GM23338 (cell line): Measurements from ENCODE around the gene SOAT1. TPM values are rescaled to one million over a fixed set of nuclear protein-coding genes. Genes with fewer than 3 reads are reported as not detected.

Experiments used
- ATAC-seq: fragments of 200-7000 bp; cut with Tn5 transposase; 3 replicates; pipeline ENCODE4 v1.9.1; 2020
- DNase-seq: peaks from one replicate; pipeline ENCODE4 v3.0.0-alpha.2; 2015; ENCODE audit warnings: low spot score
- H2AFZ ChIP-seq: fragments of 200-600 bp; sonication (generic); 2 replicates; pipeline ENCODE4 v1.8.0; 2016; ENCODE audit warnings: antibody characterized with exemption, mild to moderate bottlenecking, moderate library complexity
- H3F3A ChIP-seq: fragments of 200-600 bp; sonication (generic); replicated peaks from 2 replicates; pipeline ENCODE4 v1.8.0; 2017; ENCODE audit warnings: antibody characterized with exemption, mixed run types, low read depth
- H3K27ac ChIP-seq: fragments of 200-600 bp; sonication (generic); 2 replicates; pipeline ENCODE4 v1.6.1; 2016; ENCODE audit warnings: low read depth
- H3K27me3 ChIP-seq: fragments of 200-600 bp; sonication (generic); 2 replicates; pipeline ENCODE4 v1.8.0; 2016; ENCODE audit warnings: mild to moderate bottlenecking, mixed run types, moderate library complexity; ENCODE audit not compliant: insufficient read depth
- H3K36me3 ChIP-seq: fragments of 200-600 bp; sonication (generic); 2 replicates; pipeline ENCODE4 v1.8.0; 2016; ENCODE audit warnings: mild to moderate bottlenecking; ENCODE audit not compliant: insufficient read depth
- H3K4me1 ChIP-seq: fragments of 200-600 bp; sonication (generic); 2 replicates; pipeline ENCODE4 v1.8.0; 2016; ENCODE audit warnings: mild to moderate bottlenecking, moderate library complexity; ENCODE audit not compliant: insufficient read depth
- H3K4me2 ChIP-seq: fragments of 200-600 bp; sonication (generic); 2 replicates; pipeline ENCODE4 v1.7.1; 2017; ENCODE audit warnings: mixed run types
- H3K4me3 ChIP-seq: fragments of 200-600 bp; sonication (generic); 2 replicates; pipeline ENCODE4 v1.6.1; 2016; ENCODE audit warnings: mixed run types
- H3K79me2 ChIP-seq: fragments of 200-600 bp; sonication (generic); replicated peaks from 2 replicates; pipeline ENCODE4 v1.8.0; 2017; ENCODE audit warnings: mild to moderate bottlenecking; ENCODE audit not compliant: insufficient read depth
- H3K9me2 ChIP-seq: fragments of 200-600 bp; sonication (generic); 2 replicates; pipeline ENCODE4 v1.8.0; 2017; ENCODE audit not compliant: insufficient read depth
- H4K20me1 ChIP-seq: fragments of 200-600 bp; sonication (generic); replicated peaks from 2 replicates; pipeline ENCODE4 v1.8.0; 2017; ENCODE audit warnings: mild to moderate bottlenecking; ENCODE audit not compliant: insufficient read depth
- H3K27ac Mint-ChIP-seq: 2 replicates; pipeline ENCODE4 v1.8.0; 2020; ENCODE audit warnings: inconsistent platforms, mild to moderate bottlenecking, moderate library complexity, mixed read lengths
- H3K27me3 Mint-ChIP-seq: 3 replicates; pipeline ENCODE4 v1.8.0; 2022; ENCODE audit warnings: low read depth, mild to moderate bottlenecking, moderate library complexity, mixed read lengths, inconsistent platforms; ENCODE audit not compliant: insufficient read depth, poor library complexity
- H3K36me3 Mint-ChIP-seq: 3 replicates; pipeline ENCODE4 v1.8.0; 2021; ENCODE audit warnings: low read depth, mild to moderate bottlenecking, inconsistent platforms, moderate library complexity, mixed read lengths
- H3K4me1 Mint-ChIP-seq: 3 replicates; pipeline ENCODE4 v1.8.0; 2020; ENCODE audit warnings: mild to moderate bottlenecking, inconsistent platforms, mixed read lengths
- H3K4me3 Mint-ChIP-seq: 3 replicates; pipeline ENCODE4 v1.8.0; 2021; ENCODE audit warnings: moderate library complexity, mild to moderate bottlenecking, inconsistent platforms, mixed read lengths
- H3K9me3 Mint-ChIP-seq: 3 replicates; pipeline ENCODE4 v1.8.0; 2020; ENCODE audit warnings: moderate library complexity, mild to moderate bottlenecking, inconsistent platforms, mixed read lengths
- CREB1 ChIP-seq: fragments of 250-450 bp; sonication (Bioruptor Pico); IDR thresholded peaks from 2 replicates; pipeline ENCODE4 v1.5.0; 2020; ENCODE audit warnings: low read depth, mild to moderate bottlenecking, moderate library complexity
- EZH2 ChIP-seq: fragments of 200-600 bp; sonication (generic); IDR thresholded peaks from one replicate; pipeline ENCODE4 v1.8.0; 2017; ENCODE audit warnings: antibody characterized with exemption, mild to moderate bottlenecking, low read depth; ENCODE audit not compliant: unreplicated experiment
- JUNB ChIP-seq: IDR thresholded peaks from one replicate; pipeline ENCODE4 v1.6.1; 2016; ENCODE audit warnings: antibody characterized with exemption; ENCODE audit not compliant: unreplicated experiment
- NANOG ChIP-seq: IDR thresholded peaks from 2 replicates; pipeline ENCODE4 v1.6.1; 2016; ENCODE audit warnings: antibody characterized with exemption, borderline replicate concordance
- POLR2AphosphoS5 ChIP-seq: IDR thresholded peaks from 2 replicates; pipeline ENCODE4 v1.6.1; 2016; ENCODE audit warnings: antibody characterized with exemption, low read depth
- STAT1 ChIP-seq: IDR thresholded peaks from one replicate; pipeline ENCODE4 v1.6.1; 2016; ENCODE audit warnings: antibody characterized with exemption; ENCODE audit not compliant: unreplicated experiment
- ZNF114 ChIP-seq: fragments of 250-450 bp; sonication (Bioruptor Pico); IDR thresholded peaks from 2 replicates; pipeline ENCODE4 v1.5.0; 2020; ENCODE audit warnings: mild to moderate bottlenecking, moderate library complexity
- ZNF331 ChIP-seq: fragments of 250-450 bp; sonication (Bioruptor Pico); IDR thresholded peaks from 2 replicates; pipeline ENCODE4 v1.5.0; 2020; ENCODE audit warnings: low read depth, mild to moderate bottlenecking, moderate library complexity
- polyA plus RNA-seq: library from polyadenylated mRNA; unstranded; fragments of >200 nt; fragmentation: Nextera tagmentation; extraction: Ambion mirVana; gene quantifications from 2 replicates; pipeline ENCODE4 v1.2.1, GENCODE V29; 2016
- total RNA-seq: library from RNA; depleted of rRNA; stranded (reverse); fragments of >200 nt; shearing (Covaris generic); gene quantifications from 2 replicates; pipeline ENCODE4 v1.2.3, GENCODE V29; 2014
- TF ChIP-seq, protein P1 (sequence below): IDR thresholded peaks from 2 replicates; pipeline ENCODE4 v1.6.1; 2016; ENCODE audit warnings: antibody characterized with exemption
- TF ChIP-seq, protein P2 (sequence below): IDR thresholded peaks from one replicate; pipeline ENCODE4 v1.6.1; 2018; ENCODE audit warnings: antibody characterized with exemption; ENCODE audit not compliant: unreplicated experiment
- TF ChIP-seq, protein P3 (sequence below): fragments of 250-450 bp; sonication (Bioruptor Pico); IDR thresholded peaks from 2 replicates; pipeline ENCODE4 v1.5.0; 2020; ENCODE audit warnings: mild to moderate bottlenecking, moderate library complexity

The SOAT1 gene
- total and polyA plus RNA-seq, 2 experiments from 2014 or later = 1.3 to 2.6 TPM

DNA sequence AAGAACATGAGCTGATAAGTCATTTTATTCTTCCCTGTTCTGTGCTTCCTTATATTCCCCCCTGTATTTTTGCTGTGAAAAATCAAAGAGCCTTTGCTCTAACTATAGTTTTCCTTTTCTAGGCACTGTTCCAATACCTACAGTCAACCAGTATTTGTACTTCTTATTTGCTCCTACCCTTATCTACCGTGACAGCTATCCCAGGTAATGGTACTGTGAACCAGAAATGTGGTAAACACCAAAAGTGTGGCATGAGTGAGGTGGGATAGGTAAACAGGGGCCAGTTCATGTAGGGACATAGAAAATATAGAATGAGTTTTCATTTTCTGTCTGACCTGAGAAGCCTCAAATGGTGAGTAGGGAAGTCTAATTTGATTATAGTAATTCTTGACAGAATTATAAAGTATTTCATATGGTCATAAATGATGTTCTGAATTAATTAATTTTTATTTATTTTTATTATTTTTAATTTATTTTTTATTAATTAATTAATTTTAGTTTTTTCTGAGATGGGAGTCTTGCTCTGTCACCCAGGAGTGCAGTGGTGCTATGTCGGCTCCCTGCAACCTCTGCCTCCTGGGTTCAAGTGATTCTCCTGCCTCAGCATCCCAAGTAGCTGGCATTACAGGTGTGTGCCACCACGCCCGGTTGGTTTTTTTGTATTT lies 49.3 kb downstream of the SOAT1 start:
- no peaks in the 10 kb centered on the region for H3F3A ChIP-seq
- no peaks in the 10 kb centered on the region for H3K27me3 ChIP-seq
- Mint-ChIP-seq H3K27ac (no peak overlapping the region), H3K27me3 (no peaks in the 10 kb centered on the region), H3K4me3 (no peak overlapping the region), H3K9me3 (no peaks in the 10 kb centered on the region), H3K36me3 (no peaks in the 10 kb centered on the region), H3K4me1 (no peaks in the 10 kb centered on the region)
- no peaks in the 10 kb centered on the region for H3K9me2 ChIP-seq
- no peak overlapping the region for H3K27ac ChIP-seq
- H3K4me3 ChIP-seq = no peak overlapping the region
- no peak overlapping the region for H2AFZ ChIP-seq
- H3K4me2 ChIP-seq = no peak overlapping the region
- DNase-seq = no peak
- TF ChIP-seq ZNF114 (CRISPR knock-in tag) (no peak), JUNB (no peak), ZNF331 (CRISPR knock-in tag) (no peak), STAT1 (no peak), NANOG (no peak), POLR2AphosphoS5 (no peak), CREB1 (CRISPR knock-in tag) (no peak)
- TF ChIP-seq, protein P1, sequence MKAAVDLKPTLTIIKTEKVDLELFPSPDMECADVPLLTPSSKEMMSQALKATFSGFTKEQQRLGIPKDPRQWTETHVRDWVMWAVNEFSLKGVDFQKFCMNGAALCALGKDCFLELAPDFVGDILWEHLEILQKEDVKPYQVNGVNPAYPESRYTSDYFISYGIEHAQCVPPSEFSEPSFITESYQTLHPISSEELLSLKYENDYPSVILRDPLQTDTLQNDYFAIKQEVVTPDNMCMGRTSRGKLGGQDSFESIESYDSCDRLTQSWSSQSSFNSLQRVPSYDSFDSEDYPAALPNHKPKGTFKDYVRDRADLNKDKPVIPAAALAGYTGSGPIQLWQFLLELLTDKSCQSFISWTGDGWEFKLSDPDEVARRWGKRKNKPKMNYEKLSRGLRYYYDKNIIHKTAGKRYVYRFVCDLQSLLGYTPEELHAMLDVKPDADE = no peak
- H3K4me1 ChIP-seq = no peaks in the 10 kb centered on the region
- H3K79me2 ChIP-seq = no peaks in the 10 kb centered on the region
- ATAC-seq = no peak
- H3K36me3 ChIP-seq = no peaks in the 10 kb centered on the region
- H4K20me1 ChIP-seq = no peaks in the 10 kb centered on the region

DNA sequence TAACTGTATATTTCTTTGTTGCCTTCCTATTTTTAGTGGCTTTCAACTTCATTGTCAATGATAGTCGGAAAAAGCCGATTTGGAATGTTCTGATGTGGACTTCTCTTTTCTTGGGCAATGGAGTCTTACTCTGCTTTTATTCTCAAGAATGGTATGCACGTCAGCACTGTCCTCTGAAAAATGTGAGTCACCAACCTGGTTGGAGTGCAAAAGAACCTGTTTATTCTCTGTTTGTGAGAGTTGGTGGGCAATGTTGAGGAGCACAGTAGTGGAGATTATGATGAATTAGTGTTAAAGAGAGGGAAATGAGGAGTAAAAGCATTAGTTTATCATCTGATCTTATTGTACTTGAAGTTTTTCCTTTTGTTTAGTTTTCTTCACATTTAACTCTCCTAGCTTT lies 57.7 kb downstream of the SOAT1 start:
- Histone ChIP-seq H3K27me3 (no peaks in the 10 kb centered on the region), H3K9me2 (no peaks in the 10 kb centered on the region), H3K27ac (no peak overlapping the region), H3K4me2 (no peak overlapping the region), H2AFZ (no peak overlapping the region), H3K4me1 (no peaks in the 10 kb centered on the region), H3F3A (no peaks in the 10 kb centered on the region), H3K79me2 (no peaks in the 10 kb centered on the region), H3K36me3 (no peaks in the 10 kb centered on the region), H3K4me3 (no peak overlapping the region), H4K20me1 (no peaks in the 10 kb centered on the region)
- H3K27ac Mint-ChIP-seq = no peak overlapping the region
- no peaks in the 10 kb centered on the region for H3K4me1 Mint-ChIP-seq
- peaks cover 2% of the 10 kb centered on the region for H3K27me3 Mint-ChIP-seq
- no peak overlapping the region for H3K4me3 Mint-ChIP-seq
- ATAC-seq (no peak), DNase-seq (no peak)
- H3K36me3 Mint-ChIP-seq = no peaks in the 10 kb centered on the region
- H3K9me3 Mint-ChIP-seq = no peaks in the 10 kb centered on the region
- TF ChIP-seq EZH2 (no peak), ZNF114 (CRISPR knock-in tag) (no peak), CREB1 (CRISPR knock-in tag) (no peak), POLR2AphosphoS5 (no peak), STAT1 (no peak), NANOG (no peak)
- TF ChIP-seq, protein P2, sequence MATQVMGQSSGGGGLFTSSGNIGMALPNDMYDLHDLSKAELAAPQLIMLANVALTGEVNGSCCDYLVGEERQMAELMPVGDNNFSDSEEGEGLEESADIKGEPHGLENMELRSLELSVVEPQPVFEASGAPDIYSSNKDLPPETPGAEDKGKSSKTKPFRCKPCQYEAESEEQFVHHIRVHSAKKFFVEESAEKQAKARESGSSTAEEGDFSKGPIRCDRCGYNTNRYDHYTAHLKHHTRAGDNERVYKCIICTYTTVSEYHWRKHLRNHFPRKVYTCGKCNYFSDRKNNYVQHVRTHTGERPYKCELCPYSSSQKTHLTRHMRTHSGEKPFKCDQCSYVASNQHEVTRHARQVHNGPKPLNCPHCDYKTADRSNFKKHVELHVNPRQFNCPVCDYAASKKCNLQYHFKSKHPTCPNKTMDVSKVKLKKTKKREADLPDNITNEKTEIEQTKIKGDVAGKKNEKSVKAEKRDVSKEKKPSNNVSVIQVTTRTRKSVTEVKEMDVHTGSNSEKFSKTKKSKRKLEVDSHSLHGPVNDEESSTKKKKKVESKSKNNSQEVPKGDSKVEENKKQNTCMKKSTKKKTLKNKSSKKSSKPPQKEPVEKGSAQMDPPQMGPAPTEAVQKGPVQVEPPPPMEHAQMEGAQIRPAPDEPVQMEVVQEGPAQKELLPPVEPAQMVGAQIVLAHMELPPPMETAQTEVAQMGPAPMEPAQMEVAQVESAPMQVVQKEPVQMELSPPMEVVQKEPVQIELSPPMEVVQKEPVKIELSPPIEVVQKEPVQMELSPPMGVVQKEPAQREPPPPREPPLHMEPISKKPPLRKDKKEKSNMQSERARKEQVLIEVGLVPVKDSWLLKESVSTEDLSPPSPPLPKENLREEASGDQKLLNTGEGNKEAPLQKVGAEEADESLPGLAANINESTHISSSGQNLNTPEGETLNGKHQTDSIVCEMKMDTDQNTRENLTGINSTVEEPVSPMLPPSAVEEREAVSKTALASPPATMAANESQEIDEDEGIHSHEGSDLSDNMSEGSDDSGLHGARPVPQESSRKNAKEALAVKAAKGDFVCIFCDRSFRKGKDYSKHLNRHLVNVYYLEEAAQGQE = no peak
- TF ChIP-seq, protein P3, sequence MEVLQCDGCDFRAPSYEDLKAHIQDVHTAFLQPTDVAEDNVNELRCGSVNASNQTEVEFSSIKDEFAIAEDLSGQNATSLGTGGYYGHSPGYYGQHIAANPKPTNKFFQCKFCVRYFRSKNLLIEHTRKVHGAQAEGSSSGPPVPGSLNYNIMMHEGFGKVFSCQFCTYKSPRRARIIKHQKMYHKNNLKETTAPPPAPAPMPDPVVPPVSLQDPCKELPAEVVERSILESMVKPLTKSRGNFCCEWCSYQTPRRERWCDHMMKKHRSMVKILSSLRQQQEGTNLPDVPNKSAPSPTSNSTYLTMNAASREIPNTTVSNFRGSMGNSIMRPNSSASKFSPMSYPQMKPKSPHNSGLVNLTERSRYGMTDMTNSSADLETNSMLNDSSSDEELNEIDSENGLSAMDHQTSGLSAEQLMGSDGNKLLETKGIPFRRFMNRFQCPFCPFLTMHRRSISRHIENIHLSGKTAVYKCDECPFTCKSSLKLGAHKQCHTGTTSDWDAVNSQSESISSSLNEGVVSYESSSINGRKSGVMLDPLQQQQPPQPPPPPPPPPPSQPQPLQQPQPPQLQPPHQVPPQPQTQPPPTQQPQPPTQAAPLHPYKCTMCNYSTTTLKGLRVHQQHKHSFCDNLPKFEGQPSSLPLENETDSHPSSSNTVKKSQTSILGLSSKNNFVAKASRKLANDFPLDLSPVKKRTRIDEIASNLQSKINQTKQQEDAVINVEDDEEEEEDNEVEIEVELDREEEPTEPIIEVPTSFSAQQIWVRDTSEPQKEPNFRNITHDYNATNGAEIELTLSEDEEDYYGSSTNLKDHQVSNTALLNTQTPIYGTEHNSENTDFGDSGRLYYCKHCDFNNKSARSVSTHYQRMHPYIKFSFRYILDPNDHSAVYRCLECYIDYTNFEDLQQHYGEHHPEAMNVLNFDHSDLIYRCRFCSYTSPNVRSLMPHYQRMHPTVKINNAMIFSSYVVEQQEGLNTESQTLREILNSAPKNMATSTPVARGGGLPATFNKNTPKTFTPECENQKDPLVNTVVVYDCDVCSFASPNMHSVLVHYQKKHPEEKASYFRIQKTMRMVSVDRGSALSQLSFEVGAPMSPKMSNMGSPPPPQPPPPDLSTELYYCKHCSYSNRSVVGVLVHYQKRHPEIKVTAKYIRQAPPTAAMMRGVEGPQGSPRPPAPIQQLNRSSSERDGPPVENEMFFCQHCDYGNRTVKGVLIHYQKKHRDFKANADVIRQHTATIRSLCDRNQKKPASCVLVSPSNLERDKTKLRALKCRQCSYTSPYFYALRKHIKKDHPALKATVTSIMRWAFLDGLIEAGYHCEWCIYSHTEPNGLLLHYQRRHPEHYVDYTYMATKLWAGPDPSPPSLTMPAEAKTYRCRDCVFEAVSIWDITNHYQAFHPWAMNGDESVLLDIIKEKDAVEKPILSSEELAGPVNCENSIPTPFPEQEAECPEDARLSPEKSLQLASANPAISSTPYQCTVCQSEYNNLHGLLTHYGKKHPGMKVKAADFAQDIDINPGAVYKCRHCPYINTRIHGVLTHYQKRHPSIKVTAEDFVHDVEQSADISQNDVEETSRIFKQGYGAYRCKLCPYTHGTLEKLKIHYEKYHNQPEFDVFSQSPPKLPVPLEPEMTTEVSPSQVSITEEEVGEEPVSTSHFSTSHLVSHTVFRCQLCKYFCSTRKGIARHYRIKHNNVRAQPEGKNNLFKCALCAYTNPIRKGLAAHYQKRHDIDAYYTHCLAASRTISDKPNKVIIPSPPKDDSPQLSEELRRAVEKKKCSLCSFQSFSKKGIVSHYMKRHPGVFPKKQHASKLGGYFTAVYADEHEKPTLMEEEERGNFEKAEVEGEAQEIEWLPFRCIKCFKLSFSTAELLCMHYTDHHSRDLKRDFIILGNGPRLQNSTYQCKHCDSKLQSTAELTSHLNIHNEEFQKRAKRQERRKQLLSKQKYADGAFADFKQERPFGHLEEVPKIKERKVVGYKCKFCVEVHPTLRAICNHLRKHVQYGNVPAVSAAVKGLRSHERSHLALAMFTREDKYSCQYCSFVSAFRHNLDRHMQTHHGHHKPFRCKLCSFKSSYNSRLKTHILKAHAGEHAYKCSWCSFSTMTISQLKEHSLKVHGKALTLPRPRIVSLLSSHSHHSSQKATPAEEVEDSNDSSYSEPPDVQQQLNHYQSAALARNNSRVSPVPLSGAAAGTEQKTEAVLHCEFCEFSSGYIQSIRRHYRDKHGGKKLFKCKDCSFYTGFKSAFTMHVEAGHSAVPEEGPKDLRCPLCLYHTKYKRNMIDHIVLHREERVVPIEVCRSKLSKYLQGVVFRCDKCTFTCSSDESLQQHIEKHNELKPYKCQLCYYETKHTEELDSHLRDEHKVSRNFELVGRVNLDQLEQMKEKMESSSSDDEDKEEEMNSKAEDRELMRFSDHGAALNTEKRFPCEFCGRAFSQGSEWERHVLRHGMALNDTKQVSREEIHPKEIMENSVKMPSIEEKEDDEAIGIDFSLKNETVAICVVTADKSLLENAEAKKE (CRISPR knock-in tag) = no peak
